ENCODE data around the gene ZNF878. TPM values are rescaled to one million over a fixed set of nuclear protein-coding genes. Genes with fewer than 3 reads are reported as not detected.

The ZNF878 gene
- total and polyA plus RNA-seq, 9 of the 15 experiments (the other 6 are each of a cell fraction or from before 2014, with no cell fraction given) = 0.30 to 1.4 (median 0.50) TPM

DNA sequence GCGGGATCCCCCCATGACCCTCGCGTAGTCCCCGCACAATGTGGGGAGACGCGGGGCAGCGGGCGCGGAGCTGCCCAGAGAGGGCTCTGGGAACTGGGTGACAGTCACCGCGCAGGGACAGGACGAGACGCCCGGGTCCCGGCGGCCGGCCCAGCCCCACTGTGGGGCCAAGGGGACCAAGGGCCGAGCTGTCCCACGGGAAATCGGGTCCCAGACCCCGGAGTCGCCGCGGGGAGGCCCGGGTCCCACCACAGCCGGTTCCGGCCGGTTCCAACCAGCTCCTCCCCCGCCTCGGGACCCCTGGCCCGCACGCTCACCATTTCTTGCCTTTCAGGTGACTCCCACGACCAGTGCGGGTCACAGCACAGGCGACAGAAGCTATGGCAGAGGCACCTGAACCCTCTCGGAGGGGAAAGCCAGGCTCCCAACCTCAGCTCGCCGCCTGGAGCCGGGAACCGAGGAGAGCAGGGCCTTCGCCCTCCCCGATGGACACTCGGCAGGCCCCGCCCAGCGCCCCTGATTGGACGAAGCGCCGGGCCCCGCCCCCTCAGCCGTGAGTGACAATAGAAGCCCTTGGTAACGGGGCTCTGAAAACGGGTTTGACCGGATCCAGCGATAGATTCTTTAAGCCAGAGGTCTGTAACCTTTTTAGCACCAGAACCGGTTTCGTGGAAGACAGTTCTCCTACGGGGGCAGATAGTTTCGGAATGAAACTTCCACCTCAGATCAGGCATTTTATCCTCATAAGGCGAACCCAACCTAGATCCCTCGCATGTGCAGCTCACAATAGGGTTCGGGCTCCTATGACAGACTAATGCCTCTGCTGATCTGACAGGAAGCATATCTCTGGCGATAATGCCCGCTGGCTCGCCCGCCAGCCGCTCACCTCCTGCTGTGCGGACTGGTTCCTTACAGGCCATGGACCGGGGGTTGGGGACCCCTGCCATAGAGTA is 17.3 kb downstream of the ZNF878 start, which contains the start of gene ZNF433 (continued):
- TF ChIP-seq, protein P1, sequence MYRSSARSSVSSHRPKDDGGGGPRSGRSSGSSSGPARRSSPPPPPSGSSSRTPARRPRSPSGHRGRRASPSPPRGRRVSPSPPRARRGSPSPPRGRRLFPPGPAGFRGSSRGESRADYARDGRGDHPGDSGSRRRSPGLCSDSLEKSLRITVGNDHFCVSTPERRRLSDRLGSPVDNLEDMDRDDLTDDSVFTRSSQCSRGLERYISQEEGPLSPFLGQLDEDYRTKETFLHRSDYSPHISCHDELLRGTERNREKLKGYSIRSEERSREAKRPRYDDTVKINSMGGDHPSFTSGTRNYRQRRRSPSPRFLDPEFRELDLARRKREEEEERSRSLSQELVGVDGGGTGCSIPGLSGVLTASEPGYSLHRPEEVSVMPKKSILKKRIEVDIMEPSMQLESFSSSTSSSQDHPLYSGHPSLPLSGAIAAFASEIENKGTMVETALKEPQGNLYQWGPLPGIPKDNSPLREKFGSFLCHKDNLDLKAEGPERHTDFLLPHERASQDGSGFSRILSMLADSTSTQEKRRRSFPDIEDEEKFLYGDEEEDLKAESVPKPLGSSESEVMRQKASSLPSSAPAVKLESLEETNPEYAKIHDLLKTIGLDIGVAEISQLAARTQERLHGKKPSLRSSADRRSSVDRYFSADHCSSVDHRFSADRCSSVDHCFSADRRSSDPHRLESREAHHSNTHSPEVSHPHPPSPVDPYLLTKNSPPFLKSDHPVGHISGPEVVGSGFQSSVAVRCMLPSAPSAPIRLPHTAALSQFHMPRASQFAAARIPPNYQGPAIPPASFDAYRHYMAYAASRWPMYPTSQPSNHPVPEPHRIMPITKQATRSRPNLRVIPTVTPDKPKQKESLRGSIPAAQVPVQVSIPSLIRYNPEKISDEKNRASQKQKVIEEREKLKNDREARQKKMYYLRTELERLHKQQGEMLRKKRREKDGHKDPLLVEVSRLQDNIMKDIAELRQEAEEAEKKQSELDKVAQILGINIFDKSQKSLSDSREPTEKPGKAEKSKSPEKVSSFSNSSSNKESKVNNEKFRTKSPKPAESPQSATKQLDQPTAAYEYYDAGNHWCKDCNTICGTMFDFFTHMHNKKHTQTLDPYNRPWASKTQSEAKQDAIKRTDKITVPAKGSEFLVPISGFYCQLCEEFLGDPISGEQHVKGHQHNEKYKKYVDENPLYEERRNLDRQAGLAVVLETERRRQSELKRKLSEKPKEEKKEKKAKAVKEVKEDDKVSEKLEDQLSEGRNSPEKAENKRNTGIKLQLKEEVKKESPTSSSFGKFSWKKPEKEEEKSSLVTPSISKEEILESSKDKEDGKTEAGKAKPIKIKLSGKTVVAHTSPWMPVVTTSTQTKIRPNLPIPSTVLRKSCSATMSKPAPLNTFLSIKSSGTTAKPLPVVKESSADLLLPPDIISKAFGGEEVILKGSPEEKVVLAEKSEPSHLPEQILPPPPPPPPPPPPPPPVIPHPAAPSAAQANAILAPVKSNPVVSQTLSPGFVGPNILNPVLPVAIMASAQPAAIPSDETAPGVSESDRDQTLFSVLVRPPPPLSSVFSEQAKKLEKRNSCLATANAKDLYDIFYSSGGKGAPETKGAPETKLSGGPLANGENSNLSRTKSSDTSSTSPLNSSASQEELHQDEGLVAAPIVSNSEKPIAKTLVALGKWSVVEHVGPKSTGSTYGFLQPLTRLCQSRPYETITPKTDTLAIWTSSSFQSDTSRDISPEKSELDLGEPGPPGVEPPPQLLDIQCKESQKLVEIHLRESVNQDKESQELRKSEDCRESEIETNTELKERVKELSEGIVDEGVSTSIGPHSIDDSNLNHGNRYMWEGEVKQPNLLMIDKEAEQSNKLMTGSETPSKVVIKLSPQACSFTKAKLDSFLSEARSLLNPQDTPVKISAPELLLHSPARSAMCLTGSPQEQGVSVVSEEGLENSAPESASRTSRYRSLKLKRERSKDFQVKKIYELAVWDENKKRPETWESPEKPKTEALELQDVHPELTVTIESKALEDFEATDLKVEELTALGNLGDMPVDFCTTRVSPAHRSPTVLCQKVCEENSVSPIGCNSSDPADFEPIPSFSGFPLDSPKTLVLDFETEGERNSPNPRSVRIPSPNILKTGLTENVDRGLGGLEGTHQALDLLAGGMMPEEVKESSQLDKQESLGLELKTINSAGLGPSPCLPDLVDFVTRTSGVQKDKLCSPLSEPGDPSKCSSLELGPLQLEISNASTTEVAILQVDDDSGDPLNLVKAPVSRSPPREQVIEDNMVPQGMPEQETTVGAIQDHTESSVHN (IDR thresholded peaks at IDR 0.05; ENCODE audit: borderline replicate concordance in 1 of 2, low read depth in 1 of 2) = no peak
- TF ChIP-seq, protein P2, sequence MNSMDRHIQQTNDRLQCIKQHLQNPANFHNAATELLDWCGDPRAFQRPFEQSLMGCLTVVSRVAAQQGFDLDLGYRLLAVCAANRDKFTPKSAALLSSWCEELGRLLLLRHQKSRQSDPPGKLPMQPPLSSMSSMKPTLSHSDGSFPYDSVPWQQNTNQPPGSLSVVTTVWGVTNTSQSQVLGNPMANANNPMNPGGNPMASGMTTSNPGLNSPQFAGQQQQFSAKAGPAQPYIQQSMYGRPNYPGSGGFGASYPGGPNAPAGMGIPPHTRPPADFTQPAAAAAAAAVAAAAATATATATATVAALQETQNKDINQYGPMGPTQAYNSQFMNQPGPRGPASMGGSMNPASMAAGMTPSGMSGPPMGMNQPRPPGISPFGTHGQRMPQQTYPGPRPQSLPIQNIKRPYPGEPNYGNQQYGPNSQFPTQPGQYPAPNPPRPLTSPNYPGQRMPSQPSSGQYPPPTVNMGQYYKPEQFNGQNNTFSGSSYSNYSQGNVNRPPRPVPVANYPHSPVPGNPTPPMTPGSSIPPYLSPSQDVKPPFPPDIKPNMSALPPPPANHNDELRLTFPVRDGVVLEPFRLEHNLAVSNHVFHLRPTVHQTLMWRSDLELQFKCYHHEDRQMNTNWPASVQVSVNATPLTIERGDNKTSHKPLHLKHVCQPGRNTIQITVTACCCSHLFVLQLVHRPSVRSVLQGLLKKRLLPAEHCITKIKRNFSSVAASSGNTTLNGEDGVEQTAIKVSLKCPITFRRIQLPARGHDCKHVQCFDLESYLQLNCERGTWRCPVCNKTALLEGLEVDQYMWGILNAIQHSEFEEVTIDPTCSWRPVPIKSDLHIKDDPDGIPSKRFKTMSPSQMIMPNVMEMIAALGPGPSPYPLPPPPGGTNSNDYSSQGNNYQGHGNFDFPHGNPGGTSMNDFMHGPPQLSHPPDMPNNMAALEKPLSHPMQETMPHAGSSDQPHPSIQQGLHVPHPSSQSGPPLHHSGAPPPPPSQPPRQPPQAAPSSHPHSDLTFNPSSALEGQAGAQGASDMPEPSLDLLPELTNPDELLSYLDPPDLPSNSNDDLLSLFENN (IDR thresholded peaks at IDR 0.05; ENCODE audit: low read depth in 2 of 2, low read length in 2 of 2) = no peak
- TF ChIP-seq TBP (optimal IDR thresholded peaks at IDR 0.05; ENCODE audit: low read depth, low read length) (peak; percentile 29), CBX1 (IDR thresholded peaks at IDR 0.05; ENCODE audit: low read depth) (no peak), SUPT5H (IDR thresholded peaks at IDR 0.05) (peak; percentile 67), ZNF583 (CRISPR knock-in tag; IDR thresholded peaks at IDR 0.05) (no peak)
- TF ChIP-seq, protein P3, sequence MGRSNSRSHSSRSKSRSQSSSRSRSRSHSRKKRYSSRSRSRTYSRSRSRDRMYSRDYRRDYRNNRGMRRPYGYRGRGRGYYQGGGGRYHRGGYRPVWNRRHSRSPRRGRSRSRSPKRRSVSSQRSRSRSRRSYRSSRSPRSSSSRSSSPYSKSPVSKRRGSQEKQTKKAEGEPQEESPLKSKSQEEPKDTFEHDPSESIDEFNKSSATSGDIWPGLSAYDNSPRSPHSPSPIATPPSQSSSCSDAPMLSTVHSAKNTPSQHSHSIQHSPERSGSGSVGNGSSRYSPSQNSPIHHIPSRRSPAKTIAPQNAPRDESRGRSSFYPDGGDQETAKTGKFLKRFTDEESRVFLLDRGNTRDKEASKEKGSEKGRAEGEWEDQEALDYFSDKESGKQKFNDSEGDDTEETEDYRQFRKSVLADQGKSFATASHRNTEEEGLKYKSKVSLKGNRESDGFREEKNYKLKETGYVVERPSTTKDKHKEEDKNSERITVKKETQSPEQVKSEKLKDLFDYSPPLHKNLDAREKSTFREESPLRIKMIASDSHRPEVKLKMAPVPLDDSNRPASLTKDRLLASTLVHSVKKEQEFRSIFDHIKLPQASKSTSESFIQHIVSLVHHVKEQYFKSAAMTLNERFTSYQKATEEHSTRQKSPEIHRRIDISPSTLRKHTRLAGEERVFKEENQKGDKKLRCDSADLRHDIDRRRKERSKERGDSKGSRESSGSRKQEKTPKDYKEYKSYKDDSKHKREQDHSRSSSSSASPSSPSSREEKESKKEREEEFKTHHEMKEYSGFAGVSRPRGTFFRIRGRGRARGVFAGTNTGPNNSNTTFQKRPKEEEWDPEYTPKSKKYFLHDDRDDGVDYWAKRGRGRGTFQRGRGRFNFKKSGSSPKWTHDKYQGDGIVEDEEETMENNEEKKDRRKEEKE (IDR thresholded peaks at IDR 0.05; ENCODE audit: borderline replicate concordance in 1 of 2, control insufficient read depth in 1 of 2, low read depth in 2 of 2, low read length in 1 of 2) = no peak
- TF ChIP-seq, protein P4, sequence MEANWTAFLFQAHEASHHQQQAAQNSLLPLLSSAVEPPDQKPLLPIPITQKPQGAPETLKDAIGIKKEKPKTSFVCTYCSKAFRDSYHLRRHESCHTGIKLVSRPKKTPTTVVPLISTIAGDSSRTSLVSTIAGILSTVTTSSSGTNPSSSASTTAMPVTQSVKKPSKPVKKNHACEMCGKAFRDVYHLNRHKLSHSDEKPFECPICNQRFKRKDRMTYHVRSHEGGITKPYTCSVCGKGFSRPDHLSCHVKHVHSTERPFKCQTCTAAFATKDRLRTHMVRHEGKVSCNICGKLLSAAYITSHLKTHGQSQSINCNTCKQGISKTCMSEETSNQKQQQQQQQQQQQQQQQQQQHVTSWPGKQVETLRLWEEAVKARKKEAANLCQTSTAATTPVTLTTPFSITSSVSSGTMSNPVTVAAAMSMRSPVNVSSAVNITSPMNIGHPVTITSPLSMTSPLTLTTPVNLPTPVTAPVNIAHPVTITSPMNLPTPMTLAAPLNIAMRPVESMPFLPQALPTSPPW (CRISPR knock-in tag; IDR thresholded peaks at IDR 0.05) = peak; percentile 24

Measured in K562 (cell line).